Measurements from ENCODE around the gene HIVEP3. TPM values are rescaled to one million over a fixed set of nuclear protein-coding genes. Genes with fewer than 3 reads are reported as not detected.

Gene HIVEP3
- total RNA-seq, 6 experiments from 2014 or later = 1.4 to 3.9 (median 2.2) TPM

DNA sequence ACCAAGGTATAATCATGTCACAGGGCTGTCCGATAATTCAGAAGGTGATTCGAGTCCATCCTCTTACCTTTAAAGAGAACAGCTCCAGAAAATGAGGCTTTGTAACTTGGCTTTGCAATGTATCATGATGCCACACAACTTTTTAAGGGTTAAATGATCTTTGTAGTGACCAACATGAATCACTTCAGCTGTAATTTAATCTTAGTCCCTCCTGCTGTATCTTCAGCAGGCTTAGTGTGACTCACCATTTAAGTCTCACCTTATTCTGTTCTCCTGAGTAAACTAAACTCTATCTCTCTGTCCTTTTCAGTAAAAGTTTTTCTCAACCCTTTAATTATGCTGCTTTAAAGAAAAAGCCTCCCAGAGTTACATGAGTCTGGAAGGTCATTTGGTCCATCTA is 1.9 kb upstream of the HIVEP3 start:
- DNase-seq (no peak), ATAC-seq (no peak)
- TF ChIP-seq CTCF (IDR thresholded peaks at IDR 0.05) (no peak), POLR2A (IDR thresholded peaks at IDR 0.05) (no peak)
- intact Hi-C loops (cut with DNase I) = no loop called here
- Histone ChIP-seq H3K27me3 (no peaks in the 10 kb centered on the region), H3K9me3 (no peaks in the 10 kb centered on the region), H3K4me3 (no peak overlapping the region), H3K4me1 (peaks cover 0 to 5% (median 0%) of the 10 kb centered on the region in 4 donors), H3K27ac (no peak overlapping the region), H3K36me3 (no peaks in the 10 kb centered on the region)
- 83% methylated on average over 2 of the region's 2 CpGs for WGBS (ENCODE audit: insufficient coverage, low coverage, low lambda C conversion rate, missing lambda C conversion rate)

GRCh38 chr1:41919764-41920397 is 1.2 kb upstream of the HIVEP3 start:
- Histone ChIP-seq H3K36me3 (no peaks in the 10 kb centered on the region), H3K27me3 (no peaks in the 10 kb centered on the region), H3K4me1 (peaks cover 0 to 5% (median 0%) of the 10 kb centered on the region in 4 donors), H3K27ac (no peak overlapping the region), H3K9me3 (no peaks in the 10 kb centered on the region), H3K4me3 (no peak overlapping the region)
- peak in 2 of 3 donors; percentile 33 to 54 for DNase-seq
- ATAC-seq = peak; percentile 34 to 56 (median 46)
- intact Hi-C loops (cut with DNase I) = no loop called here
- no peak for TF ChIP-seq CTCF (IDR thresholded peaks at IDR 0.05)
- TF ChIP-seq POLR2A (IDR thresholded peaks at IDR 0.05) = no peak
- WGBS (ENCODE audit: insufficient coverage, low coverage, low lambda C conversion rate, missing lambda C conversion rate) = 48% methylated on average over 8 of the region's 18 CpGs

- no peaks in the 10 kb centered on the region for H3K27me3 ChIP-seq
- intact Hi-C loops (cut with DNase I) = no loop called here
- H3K36me3 ChIP-seq = no peaks in the 10 kb centered on the region
- H3K4me3 ChIP-seq = no peak overlapping the region
- H3K4me1 ChIP-seq = peaks cover 0 to 5% (median 0%) of the 10 kb centered on the region in 4 donors
- 67% methylated on average over 5 of the region's 9 CpGs for WGBS (ENCODE audit: insufficient coverage, low coverage, low lambda C conversion rate, missing lambda C conversion rate)
- ATAC-seq (no peak), DNase-seq (no peak)
- no peak overlapping the region for H3K27ac ChIP-seq
- TF ChIP-seq POLR2A (IDR thresholded peaks at IDR 0.05) (no peak), CTCF (IDR thresholded peaks at IDR 0.05) (no peak)
- no peaks in the 10 kb centered on the region for H3K9me3 ChIP-seq
Measured at GRCh38 chr1:41919131-41919530, 409 bp upstream of the HIVEP3 start.

- no peaks in the 10 kb centered on the region for H3K9me3 ChIP-seq
- H3K36me3 ChIP-seq = no peaks in the 10 kb centered on the region
- ATAC-seq (peak; percentile 77 to 85 (median 83)), DNase-seq (peak; percentile 42 to 59 (median 53))
- no peaks in the 10 kb centered on the region for H3K27me3 ChIP-seq
- no peak for TF ChIP-seq POLR2A (IDR thresholded peaks at IDR 0.05)
- no peak for TF ChIP-seq CTCF (IDR thresholded peaks at IDR 0.05)
- peak overlapping the region; percentile 57 to 71 (median 68) for H3K4me3 ChIP-seq
- intact Hi-C loops (cut with DNase I) = no loop called here
- peaks cover 0 to 5% (median 0%) of the 10 kb centered on the region in 4 donors for H3K4me1 ChIP-seq
- 0% methylated on average over 15 of the region's 53 CpGs for WGBS (ENCODE audit: insufficient coverage, low coverage, low lambda C conversion rate, missing lambda C conversion rate)
- no peak overlapping the region for H3K27ac ChIP-seq
Measured at GRCh38 chr1:41917835-41918449, 780 bp downstream of the HIVEP3 start.

All from right lobe of liver (tissue), 6 donors.